Stimulated activated naive B cell treated with anti-CD40 and anti-IgM and Interleukin-4, amounts not matched to agents 10 μg/mL and 1 μg/mL and 100 μg/mL, for 72 hours (primary cell): ENCODE measurements around the gene FLYWCH1.

ENCODE experiments used
- ATAC-seq, 2 donors: fragments of 150-1000 bp; cut with Tn5 transposase; replicated peaks; 2 replicates each; pipeline ENCODE4 v1.10.0; 2021; ENCODE audit warnings: moderate library complexity in 1 of 2
- DNase-seq: peaks from one replicate; pipeline ENCODE4 v3.0.0; 2021
- H3K27ac Mint-ChIP-seq: one replicate; pipeline ENCODE4 v1.8.0; 2022; ENCODE audit warnings: mild to moderate bottlenecking, mixed read lengths
- H3K27me3 Mint-ChIP-seq, 2 donors: one replicate each; pipeline ENCODE4 v1.8.0; 2022; ENCODE audit warnings: mixed read lengths in 2 of 2
- H3K36me3 Mint-ChIP-seq, 2 donors: one replicate each; pipeline ENCODE4 v1.8.0; 2022; ENCODE audit warnings: mixed read lengths in 2 of 2, mild to moderate bottlenecking in 1 of 2
- H3K4me1 Mint-ChIP-seq, 2 donors: one replicate each; pipeline ENCODE4 v1.8.0; 2022; ENCODE audit warnings: mixed read lengths in 2 of 2, mild to moderate bottlenecking in 1 of 2
- H3K4me3 Mint-ChIP-seq, 2 donors: one replicate each; pipeline ENCODE4 v1.8.0; 2022; ENCODE audit warnings: mild to moderate bottlenecking in 2 of 2, mixed read lengths in 2 of 2, moderate library complexity in 1 of 2
- H3K9me3 Mint-ChIP-seq, 2 donors: one replicate each; pipeline ENCODE4 v1.8.0; 2022; ENCODE audit warnings: mixed read lengths in 2 of 2, mild to moderate bottlenecking in 1 of 2

FLYWCH1 gene

DNA sequence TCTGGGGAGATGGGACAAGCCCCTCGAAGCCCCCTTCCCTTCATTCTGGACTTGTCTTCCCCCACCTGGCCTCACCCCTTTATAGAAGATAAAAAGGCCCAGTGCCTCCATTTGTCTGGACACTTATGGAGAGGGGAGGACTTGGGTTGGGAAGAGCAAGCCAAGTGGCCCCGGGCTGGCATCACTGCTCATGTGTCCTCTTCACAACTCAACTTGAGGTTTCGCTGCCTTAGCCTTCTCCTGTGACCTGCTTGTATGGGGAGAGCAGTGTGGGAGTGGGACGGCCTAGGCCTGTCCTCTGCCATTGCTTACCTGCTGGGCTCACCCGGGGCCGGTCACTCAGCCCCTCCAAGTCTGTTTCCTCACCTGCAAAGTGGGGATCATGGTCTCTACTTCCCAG, 58.8 kb downstream of the FLYWCH1 start:
- H3K27me3 Mint-ChIP-seq = peaks cover 24 to 25% of the 10 kb centered on the region in 2 donors
- H3K4me3 Mint-ChIP-seq = peak overlapping the region; percentile 73 to 88
- H3K27ac Mint-ChIP-seq = no peak overlapping the region
- ATAC-seq = no peak
- no peak for DNase-seq
- H3K9me3 Mint-ChIP-seq = no peaks in the 10 kb centered on the region
- H3K4me1 Mint-ChIP-seq = peaks cover 16 to 27% of the 10 kb centered on the region in 2 donors
- H3K36me3 Mint-ChIP-seq = peaks cover 5 to 17% of the 10 kb centered on the region in 2 donors

DNA sequence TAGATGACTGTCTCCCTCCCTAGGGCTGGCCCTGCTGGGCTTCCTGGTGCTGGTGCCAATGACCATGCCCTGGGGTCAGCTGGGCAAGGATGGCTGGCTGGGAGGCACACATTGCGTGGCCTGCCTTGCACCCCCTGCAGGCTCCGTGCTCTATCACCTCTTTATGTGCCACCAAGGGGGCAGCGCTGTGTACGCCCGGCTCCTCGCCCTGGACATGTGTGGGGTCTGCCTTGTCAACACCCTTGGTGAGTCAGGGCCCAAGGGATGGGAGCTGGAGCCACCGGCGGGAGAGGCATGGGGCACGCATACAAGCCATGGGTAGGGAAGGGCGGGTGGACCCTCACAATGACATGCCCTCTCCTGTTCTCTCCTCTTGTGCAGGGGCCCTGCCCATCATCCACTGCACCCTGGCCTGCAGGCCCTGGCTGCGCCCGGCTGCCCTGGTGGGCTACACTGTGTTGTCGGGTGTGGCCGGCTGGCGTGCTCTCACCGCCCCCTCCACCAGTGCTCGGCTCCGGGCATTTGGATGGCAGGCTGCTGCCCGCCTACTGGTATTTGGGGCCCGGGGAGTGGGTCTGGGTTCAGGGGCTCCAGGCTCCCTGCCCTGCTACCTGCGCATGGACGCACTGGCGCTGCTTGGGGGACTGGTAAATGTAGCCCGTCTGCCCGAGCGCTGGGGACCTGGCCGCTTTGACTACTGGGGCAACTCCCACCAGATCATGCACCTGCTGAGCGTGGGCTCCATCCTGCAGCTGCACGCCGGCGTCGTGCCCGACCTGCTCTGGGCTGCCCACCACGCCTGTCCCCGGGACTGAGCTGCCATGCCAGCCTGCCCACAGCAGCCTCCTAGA, 59.6 kb downstream of the FLYWCH1 start:
- Mint-ChIP-seq H3K4me1 (peaks cover 16 to 27% of the 10 kb centered on the region in 2 donors), H3K36me3 (peaks cover 5 to 17% of the 10 kb centered on the region in 2 donors)
- no peak for DNase-seq

DNA sequence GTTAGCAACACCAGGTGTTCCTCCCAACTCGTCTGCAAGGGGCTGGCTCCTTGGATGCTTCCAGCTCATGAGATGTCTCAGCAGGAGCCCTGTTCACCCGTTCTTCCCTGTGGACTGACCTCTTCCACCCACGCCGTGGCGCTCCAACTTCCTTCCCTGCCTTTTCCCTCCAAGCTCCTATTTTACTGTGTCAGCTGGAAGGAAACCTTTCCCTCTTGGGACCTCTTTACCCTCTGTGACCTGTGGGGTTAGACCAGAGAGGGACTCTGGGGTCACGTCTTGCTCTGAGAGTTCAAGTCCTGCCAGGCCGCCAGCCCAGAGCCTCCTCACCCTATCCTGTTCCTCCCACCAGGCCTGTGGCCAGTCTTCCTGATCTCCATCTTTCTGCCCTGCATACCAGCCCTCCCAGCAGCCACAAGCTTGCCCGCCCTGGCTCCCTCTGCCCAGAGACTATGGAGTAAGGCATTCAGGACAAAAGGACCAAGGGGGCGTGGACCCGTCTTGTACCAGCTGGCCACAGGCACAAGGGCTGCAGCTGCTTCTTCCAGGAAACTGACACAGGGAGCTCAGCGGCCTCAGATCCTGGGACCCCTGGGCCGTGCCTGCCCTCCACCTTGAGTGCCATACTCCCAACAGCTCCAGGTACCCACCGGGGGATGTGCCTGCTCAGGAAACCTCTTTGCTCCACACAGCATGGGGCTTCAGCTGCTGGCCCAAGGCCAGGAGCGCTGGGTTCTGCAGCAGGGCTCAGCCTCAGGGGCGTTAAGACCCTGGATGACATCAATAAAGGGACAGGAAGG, 60.5 kb downstream of the FLYWCH1 start:
- H3K4me1 Mint-ChIP-seq = peaks cover 16 to 27% of the 10 kb centered on the region in 2 donors
- peaks cover 6 to 17% of the 10 kb centered on the region in 2 donors for H3K36me3 Mint-ChIP-seq
- DNase-seq = no peak
- H3K9me3 Mint-ChIP-seq = no peaks in the 10 kb centered on the region
- H3K27me3 Mint-ChIP-seq = peaks cover 24 to 25% of the 10 kb centered on the region in 2 donors
- no peak for ATAC-seq
- peak overlapping the region; percentile 75 for H3K27ac Mint-ChIP-seq
- peak overlapping the region in 1 of 2 donors; percentile 3 for H3K4me3 Mint-ChIP-seq

More for the DNA sequence above, 59.6 kb downstream of the FLYWCH1 start:
- Mint-ChIP-seq H3K27ac (peak overlapping the region; percentile 59), H3K4me3 (peak overlapping the region; percentile 73 to 88), H3K9me3 (no peaks in the 10 kb centered on the region), H3K27me3 (peaks cover 24 to 25% of the 10 kb centered on the region in 2 donors)
- no peak for ATAC-seq

GRCh38 chr16:2973093-2973492, 61.4 kb downstream of the FLYWCH1 start:
- ATAC-seq (no peak), DNase-seq (no peak)
- Mint-ChIP-seq H3K36me3 (peaks cover 6 to 17% of the 10 kb centered on the region in 2 donors), H3K27ac (no peak overlapping the region), H3K9me3 (no peaks in the 10 kb centered on the region), H3K4me3 (no peak overlapping the region), H3K27me3 (peaks cover 16 to 21% of the 10 kb centered on the region in 2 donors), H3K4me1 (peaks cover 13 to 22% of the 10 kb centered on the region in 2 donors)

- Mint-ChIP-seq H3K4me3 (no peak overlapping the region), H3K9me3 (no peaks in the 10 kb centered on the region), H3K27ac (no peak overlapping the region), H3K4me1 (peaks cover 7 to 16% of the 10 kb centered on the region in 2 donors), H3K36me3 (peaks cover 6 to 17% of the 10 kb centered on the region in 2 donors), H3K27me3 (peaks cover 11 to 18% of the 10 kb centered on the region in 2 donors)
- DNase-seq (no peak), ATAC-seq (no peak)
Measured at GRCh38 chr16:2973605-2974318, 62.0 kb downstream of the FLYWCH1 start.

DNA sequence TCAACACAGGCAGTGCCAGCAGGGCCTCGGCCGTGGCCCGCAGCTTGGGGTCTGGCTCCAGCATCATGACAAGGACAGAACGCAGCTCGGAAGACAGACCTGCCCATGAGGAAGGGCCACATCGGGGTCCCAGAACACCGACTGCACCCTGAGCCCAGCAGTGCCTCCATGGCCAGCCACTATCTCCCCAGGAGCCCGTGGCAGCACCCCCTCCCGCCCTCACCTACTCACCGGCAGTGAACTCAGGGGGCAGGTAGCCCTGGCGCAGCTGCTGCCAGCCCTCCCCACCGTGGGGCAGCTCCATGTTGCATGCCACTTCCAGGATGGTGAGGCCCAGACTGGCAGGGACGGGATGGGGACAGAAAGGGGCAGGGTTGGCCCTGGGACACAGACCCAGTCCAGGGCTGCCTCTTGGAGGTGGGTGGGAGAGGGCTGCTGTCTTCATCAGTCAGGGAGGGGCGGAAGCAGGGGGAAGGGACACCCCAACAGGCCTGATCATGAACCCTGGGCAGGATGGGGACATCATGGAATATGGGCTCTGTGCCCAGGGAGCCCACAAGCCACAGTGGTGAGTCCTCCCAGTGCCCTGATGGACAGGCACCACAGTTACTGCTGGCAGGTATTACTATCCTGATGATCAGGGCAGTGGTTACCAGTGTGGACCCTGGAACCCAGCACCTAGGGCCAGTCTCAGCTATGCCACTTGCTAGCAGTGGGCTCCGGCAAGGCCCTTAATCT, 62.8 kb downstream of the FLYWCH1 start:
- H3K9me3 Mint-ChIP-seq = no peaks in the 10 kb centered on the region
- ATAC-seq (no peak), DNase-seq (no peak)
- H3K27ac Mint-ChIP-seq = no peak overlapping the region
- peaks cover 13 to 18% of the 10 kb centered on the region in 2 donors for H3K27me3 Mint-ChIP-seq
- H3K36me3 Mint-ChIP-seq = peaks cover 8 to 17% of the 10 kb centered on the region in 2 donors
- H3K4me3 Mint-ChIP-seq = no peak overlapping the region
- H3K4me1 Mint-ChIP-seq = peaks cover 7 to 17% of the 10 kb centered on the region in 2 donors

GRCh38 chr16:2975161-2975795, 63.5 kb downstream of the FLYWCH1 start:
- Mint-ChIP-seq H3K27ac (no peak overlapping the region), H3K27me3 (peaks cover 15 to 18% of the 10 kb centered on the region in 2 donors), H3K36me3 (peaks cover 10 to 17% of the 10 kb centered on the region in 2 donors), H3K4me1 (peaks cover 8 to 18% of the 10 kb centered on the region in 2 donors), H3K4me3 (no peak overlapping the region), H3K9me3 (no peaks in the 10 kb centered on the region)
- DNase-seq (no peak), ATAC-seq (no peak)

DNA sequence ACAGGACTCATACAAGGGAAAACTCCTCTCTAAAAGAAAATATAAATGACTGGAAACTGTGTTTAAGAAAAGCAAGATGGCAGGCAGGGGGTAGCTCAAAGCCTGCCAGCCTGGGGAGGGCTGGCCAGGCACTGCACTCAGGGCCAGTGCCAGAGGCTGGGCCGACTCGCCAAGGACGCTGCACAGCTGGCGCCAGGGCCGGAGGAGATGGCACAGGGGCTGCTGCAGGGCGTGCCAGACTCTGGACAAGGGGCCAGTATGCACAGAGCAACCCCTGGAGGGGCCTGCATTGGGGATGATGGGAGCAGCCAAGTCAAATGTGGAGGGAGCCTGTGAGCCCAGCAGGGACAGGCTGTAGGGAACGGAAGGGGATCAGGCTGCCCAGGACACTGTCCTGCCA, 64.5 kb downstream of the FLYWCH1 start:
- H3K27me3 Mint-ChIP-seq = peaks cover 6 to 11% of the 10 kb centered on the region in 2 donors
- no peaks in the 10 kb centered on the region for H3K9me3 Mint-ChIP-seq
- no peak overlapping the region for H3K4me3 Mint-ChIP-seq
- peaks cover 9 to 12% of the 10 kb centered on the region in 2 donors for H3K36me3 Mint-ChIP-seq
- ATAC-seq (no peak), DNase-seq (no peak)
- H3K4me1 Mint-ChIP-seq = peaks cover 2 to 15% of the 10 kb centered on the region in 2 donors
- no peak overlapping the region for H3K27ac Mint-ChIP-seq

DNA sequence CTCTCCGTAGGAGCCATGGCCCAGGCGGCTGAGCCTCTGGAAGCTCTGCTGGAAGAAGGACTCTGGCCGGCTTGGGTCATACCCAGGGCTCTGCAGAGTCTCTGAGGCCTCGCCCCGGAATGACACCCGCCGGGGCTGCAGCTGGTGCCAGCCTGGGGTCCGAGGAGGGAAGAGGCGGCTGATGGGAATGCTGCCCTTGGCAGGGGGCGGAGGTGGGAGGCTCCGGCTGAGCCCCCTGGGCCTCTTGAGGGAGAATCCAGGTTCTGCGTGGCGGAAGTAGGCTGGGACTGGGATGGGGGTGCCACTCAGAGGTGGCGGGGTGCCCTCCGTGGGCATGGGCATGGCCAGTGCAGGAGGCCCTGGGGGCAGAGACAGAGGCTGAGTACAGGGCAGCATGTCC, 64.9 kb downstream of the FLYWCH1 start:
- Mint-ChIP-seq H3K36me3 (peaks cover 7 to 11% of the 10 kb centered on the region in 2 donors), H3K4me3 (no peak overlapping the region), H3K4me1 (peaks cover 3 to 17% of the 10 kb centered on the region in 2 donors), H3K27me3 (peaks cover 5 to 10% of the 10 kb centered on the region in 2 donors), H3K27ac (no peak overlapping the region), H3K9me3 (no peaks in the 10 kb centered on the region)
- ATAC-seq (no peak), DNase-seq (no peak)

DNA sequence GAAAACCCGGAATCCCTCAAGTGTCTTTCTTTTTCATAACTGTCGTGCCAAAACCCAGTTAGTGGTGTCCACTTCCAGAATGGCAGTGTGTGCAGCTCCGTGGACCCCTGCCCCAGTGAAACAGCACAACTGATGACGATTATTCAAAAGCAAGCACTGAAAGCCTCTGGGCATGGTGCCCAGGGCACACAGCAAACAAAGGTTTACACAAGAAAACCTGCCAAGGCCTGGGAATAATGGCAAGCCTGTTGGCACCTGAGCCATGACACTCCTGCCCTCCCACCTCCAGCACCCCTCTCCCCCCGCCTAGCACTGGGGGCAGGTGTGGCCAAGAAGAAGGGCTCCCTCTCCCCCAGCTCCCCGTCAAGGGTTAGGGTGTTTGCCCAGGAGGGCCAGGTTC, 65.7 kb downstream of the FLYWCH1 start:
- Mint-ChIP-seq H3K9me3 (no peaks in the 10 kb centered on the region), H3K4me3 (no peak overlapping the region), H3K27me3 (peaks cover 4 to 5% of the 10 kb centered on the region in 2 donors), H3K27ac (no peak overlapping the region), H3K4me1 (peaks cover 7 to 25% of the 10 kb centered on the region in 2 donors), H3K36me3 (peaks cover 5% of the 10 kb centered on the region in 2 donors)
- DNase-seq (no peak), ATAC-seq (no peak)

GRCh38 chr16:2979669-2980226, 68.0 kb downstream of the FLYWCH1 start:
- DNase-seq (no peak), ATAC-seq (peak; percentile 10 to 12)
- no peaks in the 10 kb centered on the region for H3K9me3 Mint-ChIP-seq
- H3K27ac Mint-ChIP-seq = peak overlapping the region; percentile 94
- H3K27me3 Mint-ChIP-seq = peaks cover 0 to 5% of the 10 kb centered on the region in 2 donors
- peaks cover 0 to 5% of the 10 kb centered on the region in 2 donors for H3K36me3 Mint-ChIP-seq
- H3K4me1 Mint-ChIP-seq = peaks cover 10 to 39% of the 10 kb centered on the region in 2 donors
- peak overlapping the region; percentile 89 to 90 for H3K4me3 Mint-ChIP-seq

DNA sequence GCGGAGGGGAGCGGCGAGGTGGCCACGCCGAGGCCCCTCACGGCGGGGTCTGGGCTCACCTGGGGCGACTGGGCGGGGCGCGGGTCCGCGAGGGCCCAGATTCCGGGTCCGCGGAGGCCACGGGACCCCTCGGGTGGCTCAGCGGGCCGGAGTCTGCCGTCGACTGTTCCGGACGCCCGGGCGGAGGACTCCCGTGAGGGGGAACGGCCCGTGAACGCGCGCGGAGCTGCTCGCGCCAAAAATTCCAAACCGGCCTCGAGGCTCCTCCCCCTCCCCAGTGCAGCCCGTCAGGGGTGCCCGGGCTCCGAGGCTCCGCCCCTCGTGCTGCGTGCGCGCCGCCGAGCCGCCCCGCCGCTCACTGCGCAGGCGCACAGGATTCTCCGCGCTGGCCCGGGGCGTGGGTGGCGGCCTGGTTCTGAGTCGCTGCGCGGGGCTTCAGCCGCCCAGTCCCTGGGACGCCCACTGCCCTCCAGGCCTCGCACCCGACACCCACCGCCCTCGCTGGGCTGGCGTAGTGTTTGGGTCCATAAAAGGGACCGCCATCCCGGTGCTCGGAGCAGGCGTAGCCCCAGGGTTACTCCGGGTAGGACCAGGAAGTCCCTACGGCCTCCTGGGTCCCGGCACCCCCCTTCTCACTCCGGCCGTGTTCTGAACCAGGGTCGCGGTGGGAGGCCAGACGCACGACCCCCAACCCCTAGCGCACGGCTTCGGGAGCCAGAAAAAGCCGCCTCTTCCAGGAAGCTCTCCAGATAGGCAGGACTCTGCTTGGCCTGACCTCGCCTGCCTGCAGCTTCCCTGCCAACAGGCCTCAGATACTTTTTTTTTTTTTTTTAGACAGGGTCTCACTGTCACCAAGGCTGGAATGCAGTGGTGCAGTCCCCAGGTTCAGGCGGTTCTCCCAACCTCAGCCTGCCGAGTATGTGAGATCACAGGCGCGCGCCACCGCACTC, 68.8 kb downstream of the FLYWCH1 start, which contains the start of gene PKMYT1:
TSS of gene PKMYT1 (minus strand) at position 220 of the 950 bp plus-strand sequence. CDS start 789 bp downstream, outside the sequence.
- H3K4me3 Mint-ChIP-seq = peak within 1 kb of the TSS; percentile 89 to 90
- peaks cover 10 to 39% of the 10 kb centered on the region in 2 donors for H3K4me1 Mint-ChIP-seq
- H3K36me3 Mint-ChIP-seq = peaks cover 0 to 5% of the 10 kb centered on the region in 2 donors
- H3K27ac Mint-ChIP-seq = peak within 1 kb of the TSS; percentile 94
- peak; percentile 95 for DNase-seq
- ATAC-seq = peak; percentile 87 to 90
- H3K9me3 Mint-ChIP-seq = no peaks in the 10 kb centered on the region
- peaks cover 0 to 5% of the 10 kb centered on the region in 2 donors for H3K27me3 Mint-ChIP-seq
